Measurements from ENCODE around the gene DPH3. TPM values are rescaled to one million over a fixed set of nuclear protein-coding genes. Genes with fewer than 3 reads are reported as not detected.

Gene DPH3
- total and polyA plus RNA-seq, 9 of the 15 experiments (the other 6 are each of a cell fraction or from before 2014, with no cell fraction given) = 15.9 to 131 (median 38.7) TPM

DNA sequence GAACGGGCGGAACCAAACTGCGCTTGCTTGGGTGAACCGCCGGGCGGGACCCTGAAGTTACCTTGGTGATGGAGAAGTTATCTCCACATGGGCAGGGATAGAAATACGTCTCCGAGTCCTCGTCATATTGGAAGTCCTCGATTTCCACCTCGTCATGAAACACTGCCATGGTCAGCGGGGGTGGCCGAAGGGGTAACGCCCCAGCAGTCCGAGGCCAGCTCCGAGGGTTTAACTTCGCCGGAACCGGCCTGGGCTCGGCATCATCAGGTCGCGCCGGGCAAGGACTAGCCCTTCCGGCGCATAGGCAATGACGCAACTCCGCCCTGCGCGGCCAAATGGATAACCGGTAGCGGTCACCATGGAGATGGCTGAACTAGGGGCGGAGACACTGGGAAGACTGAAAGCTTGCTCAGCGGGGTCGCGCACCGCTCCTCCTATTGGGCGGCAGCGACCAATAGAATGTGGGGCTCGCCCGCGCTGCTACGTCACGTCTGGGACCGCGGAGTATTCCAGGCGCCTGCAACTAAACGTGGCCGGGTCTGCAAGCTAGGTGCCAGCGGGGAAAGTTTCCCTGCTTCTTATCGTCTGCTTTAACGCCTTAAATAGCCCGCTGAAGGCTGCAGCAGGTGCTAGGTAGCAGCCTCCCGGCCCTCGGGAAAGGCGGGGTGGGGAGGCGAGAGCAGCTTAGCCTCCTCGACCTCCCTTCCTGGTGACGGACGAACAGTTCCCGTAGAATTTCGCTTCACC, at the start of gene DPH3, which contains the start of gene OXNAD1 (continued):
- TF ChIP-seq, protein P1, sequence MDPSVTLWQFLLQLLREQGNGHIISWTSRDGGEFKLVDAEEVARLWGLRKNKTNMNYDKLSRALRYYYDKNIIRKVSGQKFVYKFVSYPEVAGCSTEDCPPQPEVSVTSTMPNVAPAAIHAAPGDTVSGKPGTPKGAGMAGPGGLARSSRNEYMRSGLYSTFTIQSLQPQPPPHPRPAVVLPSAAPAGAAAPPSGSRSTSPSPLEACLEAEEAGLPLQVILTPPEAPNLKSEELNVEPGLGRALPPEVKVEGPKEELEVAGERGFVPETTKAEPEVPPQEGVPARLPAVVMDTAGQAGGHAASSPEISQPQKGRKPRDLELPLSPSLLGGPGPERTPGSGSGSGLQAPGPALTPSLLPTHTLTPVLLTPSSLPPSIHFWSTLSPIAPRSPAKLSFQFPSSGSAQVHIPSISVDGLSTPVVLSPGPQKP (CRISPR knock-in tag; IDR thresholded peaks at IDR 0.05) = no peak
- TF ChIP-seq ZNF311 (CRISPR knock-in tag; IDR thresholded peaks at IDR 0.05) = no peak
- TF ChIP-seq ZNF830 (CRISPR knock-in tag; IDR thresholded peaks at IDR 0.05) = no peak
- 0 out of 2 replicates have a peak, but pooled peaks have one; percentile 68 for TF ChIP-seq ZNF57 (CRISPR knock-in tag; IDR thresholded peaks at IDR 0.05)
- peak; percentile 72 for TF ChIP-seq HNRNPLL (IDR thresholded peaks at IDR 0.05; ENCODE audit: low read depth, low read length, poor library complexity, severe bottlenecking)
- TF ChIP-seq, protein P2, sequence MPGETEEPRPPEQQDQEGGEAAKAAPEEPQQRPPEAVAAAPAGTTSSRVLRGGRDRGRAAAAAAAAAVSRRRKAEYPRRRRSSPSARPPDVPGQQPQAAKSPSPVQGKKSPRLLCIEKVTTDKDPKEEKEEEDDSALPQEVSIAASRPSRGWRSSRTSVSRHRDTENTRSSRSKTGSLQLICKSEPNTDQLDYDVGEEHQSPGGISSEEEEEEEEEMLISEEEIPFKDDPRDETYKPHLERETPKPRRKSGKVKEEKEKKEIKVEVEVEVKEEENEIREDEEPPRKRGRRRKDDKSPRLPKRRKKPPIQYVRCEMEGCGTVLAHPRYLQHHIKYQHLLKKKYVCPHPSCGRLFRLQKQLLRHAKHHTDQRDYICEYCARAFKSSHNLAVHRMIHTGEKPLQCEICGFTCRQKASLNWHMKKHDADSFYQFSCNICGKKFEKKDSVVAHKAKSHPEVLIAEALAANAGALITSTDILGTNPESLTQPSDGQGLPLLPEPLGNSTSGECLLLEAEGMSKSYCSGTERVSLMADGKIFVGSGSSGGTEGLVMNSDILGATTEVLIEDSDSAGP (CRISPR knock-in tag; IDR thresholded peaks at IDR 0.05) = 0 out of 2 replicates have a peak, but pooled peaks have one; percentile 39
- peak in 1 of 2 experiments; percentile 9; a peak in 1 of 4 replicates for TF ChIP-seq RAD21 (CRISPR knock-in tag; conservative IDR thresholded peaks at IDR 0.05 in 1 of 2, IDR thresholded peaks at IDR 0.05 in 1 of 2)
- peak; percentile 96 for TF ChIP-seq PHF20 (IDR thresholded peaks at IDR 0.05; ENCODE audit: partially characterized antibody)
- TF ChIP-seq ZNF24 (IDR thresholded peaks at IDR 0.05) = no peak
- no peak for TF ChIP-seq MCM3 (IDR thresholded peaks at IDR 0.05)
- TF ChIP-seq ZC3H8 (IDR thresholded peaks at IDR 0.05) = no peak
- no peak for TF ChIP-seq HNRNPH1 (optimal IDR thresholded peaks at IDR 0.05; ENCODE audit: low read depth, low read length)
- no peak for TF ChIP-seq ZNF175 (CRISPR knock-in tag; IDR thresholded peaks at IDR 0.05; ENCODE audit: low read depth)
- peak; percentile 97 for TF ChIP-seq RFX1 (IDR thresholded peaks at IDR 0.05)
- TF ChIP-seq, protein P3, sequence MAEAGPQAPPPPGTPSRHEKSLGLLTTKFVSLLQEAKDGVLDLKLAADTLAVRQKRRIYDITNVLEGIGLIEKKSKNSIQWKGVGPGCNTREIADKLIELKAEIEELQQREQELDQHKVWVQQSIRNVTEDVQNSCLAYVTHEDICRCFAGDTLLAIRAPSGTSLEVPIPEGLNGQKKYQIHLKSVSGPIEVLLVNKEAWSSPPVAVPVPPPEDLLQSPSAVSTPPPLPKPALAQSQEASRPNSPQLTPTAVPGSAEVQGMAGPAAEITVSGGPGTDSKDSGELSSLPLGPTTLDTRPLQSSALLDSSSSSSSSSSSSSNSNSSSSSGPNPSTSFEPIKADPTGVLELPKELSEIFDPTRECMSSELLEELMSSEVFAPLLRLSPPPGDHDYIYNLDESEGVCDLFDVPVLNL (CRISPR knock-in tag; IDR thresholded peaks at IDR 0.05; ENCODE audit: low read depth) = no peak
- TF ChIP-seq STAT5A (IDR thresholded peaks at IDR 0.05; ENCODE audit: borderline replicate concordance, low read length) = no peak; the same call in 1 of the 2 replicates
- no peak for TF ChIP-seq MCM5 (IDR thresholded peaks at IDR 0.05; ENCODE audit: low read depth)
- no peak for TF ChIP-seq ADNP (tag; IDR thresholded peaks at IDR 0.05)
- no peak for TF ChIP-seq PHB (CRISPR knock-in tag; IDR thresholded peaks at IDR 0.05)
- TF ChIP-seq CREBBP (IDR thresholded peaks at IDR 0.05; ENCODE audit: low read depth, low read length) = no peak
- peak; percentile 77 for TF ChIP-seq NCOA1 (IDR thresholded peaks at IDR 0.05; ENCODE audit: low read depth)
- TF ChIP-seq BRCA1 (IDR thresholded peaks at IDR 0.05) = no peak
- TF ChIP-seq BRCA1 (CRISPR knock-in tag; IDR thresholded peaks at IDR 0.05) = no peak
- TF ChIP-seq, protein P4, sequence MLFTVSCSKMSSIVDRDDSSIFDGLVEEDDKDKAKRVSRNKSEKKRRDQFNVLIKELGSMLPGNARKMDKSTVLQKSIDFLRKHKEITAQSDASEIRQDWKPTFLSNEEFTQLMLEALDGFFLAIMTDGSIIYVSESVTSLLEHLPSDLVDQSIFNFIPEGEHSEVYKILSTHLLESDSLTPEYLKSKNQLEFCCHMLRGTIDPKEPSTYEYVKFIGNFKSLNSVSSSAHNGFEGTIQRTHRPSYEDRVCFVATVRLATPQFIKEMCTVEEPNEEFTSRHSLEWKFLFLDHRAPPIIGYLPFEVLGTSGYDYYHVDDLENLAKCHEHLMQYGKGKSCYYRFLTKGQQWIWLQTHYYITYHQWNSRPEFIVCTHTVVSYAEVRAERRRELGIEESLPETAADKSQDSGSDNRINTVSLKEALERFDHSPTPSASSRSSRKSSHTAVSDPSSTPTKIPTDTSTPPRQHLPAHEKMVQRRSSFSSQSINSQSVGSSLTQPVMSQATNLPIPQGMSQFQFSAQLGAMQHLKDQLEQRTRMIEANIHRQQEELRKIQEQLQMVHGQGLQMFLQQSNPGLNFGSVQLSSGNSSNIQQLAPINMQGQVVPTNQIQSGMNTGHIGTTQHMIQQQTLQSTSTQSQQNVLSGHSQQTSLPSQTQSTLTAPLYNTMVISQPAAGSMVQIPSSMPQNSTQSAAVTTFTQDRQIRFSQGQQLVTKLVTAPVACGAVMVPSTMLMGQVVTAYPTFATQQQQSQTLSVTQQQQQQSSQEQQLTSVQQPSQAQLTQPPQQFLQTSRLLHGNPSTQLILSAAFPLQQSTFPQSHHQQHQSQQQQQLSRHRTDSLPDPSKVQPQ (CRISPR knock-in tag; IDR thresholded peaks at IDR 0.05; ENCODE audit: borderline replicate concordance) = 0 out of 2 replicates have a peak, but pooled peaks have one; percentile 43

All from K562 (cell line).